Mammary epithelial cell (primary cell): Measurements from ENCODE around the gene IFT20.

ENCODE experiments used
- EZH2 ChIP-seq: IDR thresholded peaks from 2 replicates; pipeline ENCODE4 v1.6.1; 2012; ENCODE audit warnings: low read length, inconsistent platforms, borderline replicate concordance
- TF ChIP-seq, protein P1 (sequence below), 2 donors: IDR thresholded peaks in 1 of 2; conservative IDR thresholded peaks in 1 of 2; 2 replicates each; pipeline ENCODE4 v1.5.1; 2011 to 2012; ENCODE audit warnings: inconsistent platforms in 2 of 2, low read length in 2 of 2, mild to moderate bottlenecking in 2 of 2, control low read depth in 1 of 2, low read depth in 1 of 2; ENCODE audit not compliant: insufficient read depth in 1 of 2; ENCODE audit errors: extremely low read depth in 1 of 2

- TF ChIP-seq, protein P1, sequence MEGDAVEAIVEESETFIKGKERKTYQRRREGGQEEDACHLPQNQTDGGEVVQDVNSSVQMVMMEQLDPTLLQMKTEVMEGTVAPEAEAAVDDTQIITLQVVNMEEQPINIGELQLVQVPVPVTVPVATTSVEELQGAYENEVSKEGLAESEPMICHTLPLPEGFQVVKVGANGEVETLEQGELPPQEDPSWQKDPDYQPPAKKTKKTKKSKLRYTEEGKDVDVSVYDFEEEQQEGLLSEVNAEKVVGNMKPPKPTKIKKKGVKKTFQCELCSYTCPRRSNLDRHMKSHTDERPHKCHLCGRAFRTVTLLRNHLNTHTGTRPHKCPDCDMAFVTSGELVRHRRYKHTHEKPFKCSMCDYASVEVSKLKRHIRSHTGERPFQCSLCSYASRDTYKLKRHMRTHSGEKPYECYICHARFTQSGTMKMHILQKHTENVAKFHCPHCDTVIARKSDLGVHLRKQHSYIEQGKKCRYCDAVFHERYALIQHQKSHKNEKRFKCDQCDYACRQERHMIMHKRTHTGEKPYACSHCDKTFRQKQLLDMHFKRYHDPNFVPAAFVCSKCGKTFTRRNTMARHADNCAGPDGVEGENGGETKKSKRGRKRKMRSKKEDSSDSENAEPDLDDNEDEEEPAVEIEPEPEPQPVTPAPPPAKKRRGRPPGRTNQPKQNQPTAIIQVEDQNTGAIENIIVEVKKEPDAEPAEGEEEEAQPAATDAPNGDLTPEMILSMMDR (conservative IDR thresholded peaks at IDR 0.05 in 1 of 2, IDR thresholded peaks at IDR 0.05 in 1 of 2; ENCODE audit: extremely low read depth in 1 of 2, insufficient read depth in 1 of 2, low read depth in 1 of 2, low read length in 2 of 2): no peak
- TF ChIP-seq EZH2: no peak
These were observed 30.2 kb upstream of the IFT20 start for GRCh38 chr17:28365487-28365886.
